Heart left ventricle (tissue), 13 donors: Measurements from ENCODE around the gene CPT1B.

Source experiments
- CTCF ChIP-seq, 12 donors: fragments of 200-600 bp; sonication (generic) in 4 of 12; IDR thresholded peaks; one replicate each; pipeline versions ENCODE4 v1.5.0 to v1.8.0; 2018 to 2022; ENCODE audit warnings: antibody characterized with exemption in 12 of 12, mild to moderate bottlenecking in 5 of 12
- POLR2A ChIP-seq, 2 donors: fragments of 450-650 bp; IDR thresholded peaks; one replicate each; pipeline ENCODE4 v1.6.1; 2017; ENCODE audit warnings: antibody characterized with exemption in 2 of 2, mild to moderate bottlenecking in 2 of 2, moderate library complexity in 2 of 2
- donor health status: ischemic (EF 13 %, LVEDD 7.1; RV severe dilation, severe dysfunction).
- donor health status: DM: no; HTN: yes; CAD: no.
- donor health status: DM: no; HTN: no; CAD: no.
- donor health status: ischemic (EF 25% LVEDD 6.9; RV normal size, moderate dysfunction).
- donor health status: ischemic (EF 25% LVEDD 5.7; RV mildly dilated, moderate dysfunction).
- donor health status: ischemic (EF 35%, LVEDD 5.7; RV mildly dilated, moderate dysfunction).
- donor health status: nonischemic (EF 11% LVEDD 7.7; RV severe dilation, severe dysfunction).
- donor health status: DM: yes; HTN: yes; CAD: no.
- donor health status: PGD.
- donor health status: ischemic (EF 29% LVEDD 5.4; RV normal size, mild dysfunction).
- donor health status: nonischemic (EF 23%, LVEDD 6.1; RV moderate dilation, normal function).

DNA sequence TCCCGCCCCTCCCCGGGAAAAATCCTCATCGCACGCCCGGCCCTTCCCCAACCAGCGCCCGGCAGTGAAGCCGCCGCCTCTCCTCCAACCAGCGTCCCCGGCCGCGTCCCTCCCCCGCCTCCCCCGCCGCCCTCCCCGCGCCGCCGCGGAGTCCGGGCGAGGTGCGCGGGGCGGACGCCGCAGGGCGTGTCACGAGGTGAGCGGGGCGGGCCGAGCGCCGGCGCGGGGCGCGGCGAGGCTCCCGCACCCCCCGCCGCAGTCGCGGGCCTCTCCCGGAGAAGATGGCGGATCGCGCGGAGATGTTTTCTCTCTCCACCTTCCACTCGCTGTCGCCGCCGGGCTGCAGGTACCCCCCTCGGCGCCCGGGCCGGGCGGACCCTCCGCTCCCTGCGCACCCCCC, 22.3 kb upstream of the CPT1B start, which contains the start of gene MAPK8IP2:
- TF ChIP-seq CTCF (IDR thresholded peaks at IDR 0.05): no peak
- TF ChIP-seq POLR2A (IDR thresholded peaks at IDR 0.05): no peak
